DMS114 treated with DMSO at 0.1 percent for 48 hours (cell line): ENCODE data around the gene HPRT1.

ENCODE experiments used
- DNase-seq: peaks from one replicate; lab custom pipeline; 2025; ENCODE audit not compliant: unreplicated experiment; lab: John Stamatoyannopoulos, UW

Gene HPRT1

DNA sequence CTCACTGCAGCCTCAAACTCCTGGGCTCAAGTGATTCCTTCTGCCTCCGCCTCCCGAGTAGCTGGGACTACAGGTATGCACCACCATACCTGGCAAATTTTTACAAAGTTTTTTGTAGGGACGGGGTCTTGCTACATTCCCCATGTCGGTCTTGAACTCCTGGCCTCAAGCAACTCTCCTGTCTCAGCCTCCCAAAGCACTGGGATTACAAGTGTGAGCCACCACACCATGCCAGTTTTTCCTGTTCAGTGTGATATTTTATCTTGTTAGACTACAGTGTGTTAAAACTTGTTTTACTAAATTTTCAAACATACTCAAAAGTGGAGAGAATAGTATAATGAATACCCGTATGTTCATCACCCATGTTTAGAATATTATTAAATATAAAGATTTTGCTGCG, 12.1 kb downstream of the HPRT1 start:
- DNase-seq, result no peak

DNA sequence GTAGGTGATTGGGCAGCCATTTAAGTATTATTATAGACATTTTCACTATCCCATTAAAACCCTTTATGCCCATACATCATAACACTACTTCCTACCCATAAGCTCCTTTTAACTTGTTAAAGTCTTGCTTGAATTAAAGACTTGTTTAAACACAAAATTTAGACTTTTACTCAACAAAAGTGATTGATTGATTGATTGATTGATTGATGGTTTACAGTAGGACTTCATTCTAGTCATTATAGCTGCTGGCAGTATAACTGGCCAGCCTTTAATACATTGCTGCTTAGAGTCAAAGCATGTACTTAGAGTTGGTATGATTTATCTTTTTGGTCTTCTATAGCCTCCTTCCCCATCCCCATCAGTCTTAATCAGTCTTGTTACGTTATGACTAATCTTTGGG, 16.3 kb downstream of the HPRT1 start:
- no peak for DNase-seq

GRCh38 chrX:134478374-134478773, 18.4 kb downstream of the HPRT1 start:
- DNase-seq, result no peak

DNA sequence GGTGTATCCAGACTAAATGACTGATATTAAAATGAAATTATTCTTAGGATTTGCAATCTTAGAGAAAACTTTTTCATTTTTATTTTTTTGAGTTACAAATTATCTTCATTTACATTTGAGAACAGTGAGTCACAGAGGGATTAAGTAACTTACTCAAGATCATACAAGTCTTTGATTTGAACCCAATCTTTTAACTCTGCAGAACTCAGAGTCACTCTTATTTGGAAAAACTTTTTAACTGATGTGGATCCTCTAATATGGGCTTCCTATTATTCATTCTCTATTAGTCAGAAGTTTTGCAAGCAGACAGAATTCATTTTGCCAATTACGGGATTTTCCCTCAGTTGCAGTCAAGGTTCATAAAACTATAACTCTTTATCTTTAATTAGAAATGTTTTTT, 20.1 kb downstream of the HPRT1 start:
- DNase-seq, result no peak

GRCh38 chrX:134481339-134481738, 21.4 kb downstream of the HPRT1 start:
- no peak for DNase-seq

DNA sequence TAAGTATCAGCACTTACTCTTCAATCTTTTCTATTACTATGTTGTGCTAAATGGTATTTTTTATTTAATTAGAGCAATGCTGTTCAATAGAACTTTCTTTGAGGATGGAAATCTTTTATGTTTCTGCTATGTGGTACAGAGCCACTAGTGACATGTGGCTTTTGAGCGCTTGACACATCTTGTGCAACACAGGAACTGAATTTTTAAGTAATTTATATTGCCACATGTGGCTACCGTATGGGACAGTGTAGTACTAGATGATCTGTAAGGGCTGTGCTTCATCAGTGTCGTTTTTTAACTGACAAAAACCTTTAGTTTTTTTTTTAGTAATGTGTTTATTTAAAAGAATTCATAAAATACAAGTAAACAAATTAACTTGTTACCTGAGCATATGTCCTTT, 22.4 kb downstream of the HPRT1 start:
- DNase-seq, result no peak

GRCh38 chrX:134484039-134484438, 24.1 kb downstream of the HPRT1 start:
- DNase-seq, result no peak

DNA sequence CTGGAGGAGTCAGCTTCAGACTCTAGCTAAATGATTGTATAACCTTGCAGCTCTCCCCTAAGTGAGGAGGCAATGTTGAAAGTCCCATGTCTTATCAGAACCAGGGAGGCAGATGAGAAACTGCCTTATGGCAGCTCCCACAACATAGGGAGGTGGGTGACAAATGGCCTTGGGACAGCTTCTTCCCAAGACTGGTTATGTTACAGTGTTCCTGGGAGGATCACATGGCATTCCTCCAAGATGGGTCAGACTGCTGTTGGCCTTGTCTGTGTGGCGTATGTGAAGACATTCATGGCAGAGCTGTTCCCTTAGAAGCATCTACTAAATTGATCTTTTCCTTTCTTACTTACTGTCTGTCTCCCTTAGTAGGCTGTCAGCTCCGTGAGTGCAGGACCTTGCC, 42.0 kb downstream of the HPRT1 start:
- no peak for DNase-seq

GRCh38 chrX:134502686-134503085, 42.7 kb downstream of the HPRT1 start:
- DNase-seq, result no peak

DNA sequence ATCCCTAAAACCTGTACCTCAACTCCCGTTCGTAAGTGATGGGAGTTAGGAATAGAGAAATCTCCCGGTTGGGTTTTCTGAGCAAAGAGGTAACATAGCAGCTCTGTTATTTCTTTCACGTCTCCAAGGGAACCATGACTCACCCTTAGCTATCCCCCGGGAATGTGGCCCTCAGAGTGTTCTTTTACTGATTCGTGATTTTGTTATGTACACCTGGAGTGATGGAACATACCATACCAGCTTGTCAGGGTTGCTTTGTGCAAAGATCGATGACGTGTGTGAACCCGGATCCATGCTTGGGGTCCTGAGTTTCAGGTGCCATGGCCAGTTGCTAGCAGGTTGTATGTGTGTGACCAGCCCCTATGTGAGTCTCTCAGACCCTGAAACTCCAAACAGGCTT, 52.6 kb downstream of the HPRT1 start:
- DNase-seq, result no peak

- DNase-seq, result no peak
These were observed 53.1 kb downstream of the HPRT1 start for GRCh38 chrX:134513091-134513490.

DNA sequence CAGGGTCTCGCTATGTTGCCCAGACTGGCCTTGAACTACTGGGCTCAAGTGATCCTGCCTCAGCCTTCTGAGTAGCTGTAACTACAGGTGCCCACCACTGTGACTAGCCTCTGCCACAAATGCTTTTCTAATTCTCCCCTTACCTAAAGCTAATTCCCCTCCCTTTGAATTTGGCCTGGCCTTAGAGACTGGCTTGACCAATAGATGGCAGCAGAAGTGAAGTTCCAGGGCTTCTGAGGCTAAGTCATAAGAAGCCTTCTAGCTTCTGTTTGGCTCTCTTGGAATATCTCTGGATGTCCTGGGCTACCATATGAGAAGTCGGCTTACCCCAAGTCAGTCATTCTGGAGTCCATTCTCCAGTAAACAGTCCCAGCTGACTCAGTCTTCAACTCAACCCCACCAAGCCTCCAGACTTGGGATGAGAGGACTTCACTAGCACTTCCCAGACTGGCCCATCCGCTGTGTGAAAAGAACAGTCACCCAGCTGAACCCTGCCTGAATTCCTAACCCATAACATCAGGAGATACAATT, 61.0 kb downstream of the HPRT1 start:
- DNase-seq, result peak; percentile 10

DNA sequence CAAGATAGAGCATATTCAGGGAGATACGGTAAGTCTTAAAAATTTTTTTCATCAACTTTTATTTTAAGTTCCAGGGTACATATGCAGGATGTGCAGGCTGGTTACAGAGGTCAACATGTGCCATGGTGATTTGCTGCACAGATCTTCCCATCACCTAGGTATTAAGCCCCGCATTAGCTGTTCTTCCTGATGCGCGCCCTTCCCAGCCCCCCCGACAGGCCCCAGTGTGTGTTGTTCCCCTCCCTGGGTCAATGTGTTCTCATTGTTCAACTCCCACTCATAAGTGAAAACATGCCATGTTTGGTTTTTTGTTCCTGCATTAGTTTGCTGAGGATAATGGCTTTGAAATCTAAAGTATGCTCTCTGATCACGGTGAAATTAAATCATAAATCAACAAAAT, 64.2 kb downstream of the HPRT1 start:
- DNase-seq, result no peak

DNA sequence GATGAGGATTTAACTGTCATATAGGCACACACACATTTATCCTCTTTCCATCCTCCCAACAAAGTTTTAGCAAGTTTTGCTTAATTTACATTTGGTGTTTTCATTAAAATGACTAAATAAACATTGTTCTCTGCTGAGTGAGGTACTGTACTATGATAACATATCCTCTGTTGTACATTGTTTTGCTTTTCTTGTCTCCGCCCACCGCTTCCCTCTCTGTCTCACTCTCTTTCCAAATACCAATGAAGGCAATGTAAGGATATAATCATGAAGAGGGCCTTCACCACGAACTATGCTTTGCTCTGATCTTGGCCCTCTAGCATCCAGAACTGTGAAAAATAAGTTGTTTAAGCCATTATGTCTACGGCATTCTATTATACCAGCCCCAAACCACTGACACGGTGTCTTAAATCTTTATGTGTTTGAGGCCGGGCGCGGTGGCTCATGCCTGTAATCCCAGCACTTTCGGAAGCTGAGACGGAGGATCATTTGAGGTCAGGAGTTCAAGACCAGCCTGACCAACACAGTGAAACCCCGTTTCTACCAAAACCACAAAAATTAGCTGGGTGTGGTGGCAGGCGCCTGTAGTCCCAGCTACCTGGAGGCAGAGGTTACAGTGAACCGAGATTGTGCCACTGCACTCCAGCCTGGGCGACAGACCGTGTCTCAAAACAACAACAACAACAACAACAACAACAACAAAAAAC, 65.3 kb downstream of the HPRT1 start:
- no peak for DNase-seq

DNA sequence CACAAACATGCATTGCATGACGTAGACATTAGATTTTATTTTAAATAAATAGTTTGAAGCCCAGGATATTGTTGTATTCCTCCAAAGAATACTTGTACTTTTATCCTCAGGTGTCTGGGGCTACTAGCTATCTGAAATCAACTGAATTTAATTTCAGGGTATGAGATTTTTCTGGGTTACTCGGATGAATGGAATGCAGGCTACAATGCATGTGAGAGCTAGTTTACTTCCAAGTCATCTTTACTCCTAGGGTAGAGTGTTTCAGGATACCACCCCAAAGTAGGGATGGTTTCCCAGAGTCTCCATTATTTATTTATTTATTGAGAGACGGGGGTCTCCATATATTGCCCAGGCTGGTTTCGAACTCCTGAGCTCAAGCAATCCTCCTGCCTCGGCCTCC, 66.4 kb downstream of the HPRT1 start:
- DNase-seq, result no peak

GRCh38 chrX:134528960-134529359, 69.0 kb downstream of the HPRT1 start:
- DNase-seq, result no peak

DNA sequence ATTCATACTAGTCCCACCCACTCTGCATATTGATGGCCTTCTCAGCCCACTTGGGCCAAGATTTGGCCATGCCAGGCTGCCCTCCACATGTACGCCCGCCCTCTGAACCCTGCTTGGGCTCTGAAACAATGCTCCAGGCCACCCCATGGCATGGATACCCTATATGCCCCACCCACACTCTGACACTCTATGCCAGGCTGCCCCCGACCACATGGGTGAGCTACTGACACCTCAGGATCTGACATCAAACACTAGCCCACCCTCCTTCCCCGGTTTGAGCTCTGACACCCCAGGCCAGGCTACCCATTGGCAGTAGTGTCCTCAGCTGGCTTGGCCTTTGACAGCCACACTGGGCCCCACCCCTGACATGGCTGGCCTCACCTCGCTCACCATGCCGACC, 69.5 kb downstream of the HPRT1 start:
- no peak for DNase-seq

DNA sequence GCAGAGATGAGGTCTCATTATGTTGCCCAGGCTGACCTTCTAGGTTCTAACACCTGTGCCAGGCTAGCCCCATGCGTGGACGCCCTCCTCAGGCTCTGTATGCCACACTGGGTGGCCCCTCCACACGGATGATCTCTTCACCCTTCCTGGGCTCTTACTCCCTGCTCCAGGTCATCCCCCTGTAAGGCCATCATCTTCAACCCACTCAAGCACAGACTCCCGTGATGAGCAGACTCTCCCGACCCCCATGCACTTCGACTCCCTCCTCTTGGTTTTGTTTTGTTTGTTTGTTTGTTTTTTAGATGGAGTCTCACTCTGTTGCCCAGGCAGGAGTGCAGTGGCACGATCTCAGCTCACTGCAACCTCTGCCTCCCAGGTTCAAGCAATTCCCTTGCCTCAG, 70.9 kb downstream of the HPRT1 start:
- DNase-seq, result no peak

DNA sequence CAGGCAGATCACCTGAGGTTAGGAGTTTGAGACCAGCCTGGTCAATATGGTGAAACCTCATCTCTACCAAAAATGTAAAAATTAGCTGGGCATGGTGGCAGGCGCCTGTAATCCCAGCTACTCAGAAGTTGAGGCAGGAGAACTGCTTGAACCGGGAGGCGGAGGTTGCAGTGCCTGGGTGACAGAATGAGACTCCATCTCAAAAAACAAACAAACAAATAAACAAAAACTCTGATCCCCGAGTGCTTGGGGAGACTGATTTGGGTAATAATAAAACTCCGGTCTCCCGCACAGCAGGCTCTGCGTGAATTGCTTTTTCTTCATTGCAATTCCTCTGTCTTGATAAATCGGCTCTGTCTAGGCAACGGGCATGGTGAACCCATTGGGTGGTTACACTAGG, 73.4 kb downstream of the HPRT1 start:
- no peak for DNase-seq

DNA sequence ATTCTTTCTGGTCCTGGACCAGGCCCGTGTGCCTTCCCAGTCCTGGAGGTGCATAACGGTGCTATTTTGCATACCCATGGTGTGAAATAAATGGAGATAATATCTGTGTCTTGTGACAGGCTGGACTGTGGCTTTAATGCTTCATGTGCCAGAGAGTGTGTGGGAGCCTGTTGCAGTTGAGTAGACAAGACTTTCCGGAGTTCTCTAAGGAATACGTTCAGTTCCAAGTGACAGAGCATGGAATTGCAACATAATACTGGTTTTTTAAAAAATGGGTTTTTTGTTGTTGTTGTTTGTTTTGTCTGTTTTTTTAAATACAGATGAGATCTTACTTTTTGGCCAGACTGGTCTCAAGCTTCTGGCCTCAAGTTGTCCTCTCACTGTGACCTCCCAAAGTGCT, 74.0 kb downstream of the HPRT1 start:
- no peak for DNase-seq

- DNase-seq, result no peak
These were observed 77.4 kb downstream of the HPRT1 start for GRCh38 chrX:134537179-134537955.

- no peak for DNase-seq
These were observed 78.4 kb downstream of the HPRT1 start for GRCh38 chrX:134538316-134538715.

GRCh38 chrX:134541906-134542305, 81.9 kb downstream of the HPRT1 start:
- no peak for DNase-seq
